GM12878 (cell line): ENCODE measurements around the gene RNASEH2A. TPM values are rescaled to one million over a fixed set of nuclear protein-coding genes. Genes with fewer than 3 reads are reported as not detected.
A peak's percentile ranks its signal among the peaks of the same experiment; 100 is the strongest.

Experiments
- ATAC-seq: fragments of 200-7000 bp; cut with Tn5 transposase; 3 replicates; pipeline ENCODE4 v1.9.1; 2020; ENCODE audit warnings: mild to moderate bottlenecking, moderate library complexity
- BruUV-seq: library from RNA; stranded (reverse); fragments of 400-500 nt; replicated peaks from 2 replicates; lab custom pipeline; 2021; lab: Mats Ljungman, UMichigan
- CTCF ChIA-PET: fragments of 300-600 bp; sonication (Branson Sonifier 250); formaldehyde crosslinking; extraction: SDS; loops from one replicate; lab custom pipeline; 2021; ENCODE audit warnings: inconsistent platforms; lab: Yijun Ruan, JAX
- POLR2A ChIA-PET: fragments of 350-600 bp; formaldehyde crosslinking; extraction: SDS; loops from one replicate; lab custom pipeline; 2021; ENCODE audit warnings: inconsistent platforms; lab: Charles Lee
- RAD21 ChIA-PET: fragments of 300-600 bp; sonication (Branson Sonifier 250); formaldehyde crosslinking; loops from one replicate; lab custom pipeline; 2023; ENCODE audit warnings: antibody characterized with exemption; ENCODE audit not compliant: unreplicated experiment; lab: Charles Lee
- SMC1A ChIA-PET: fragments of 300-600 bp; sonication (Branson Sonifier 250); formaldehyde crosslinking; loops from one replicate; lab custom pipeline; 2023; ENCODE audit not compliant: unreplicated experiment, uncharacterized antibody; lab: Charles Lee
- DNase-seq: peaks from one replicate; pipeline ENCODE4 v3.0.0-alpha.2; 2011; ENCODE audit warnings: low read depth, low spot score
- FAIRE-seq: peaks from 3 replicates; lab custom pipeline; 2011; peaks lifted over from hg19 to GRCh38; lab: Jason Lieb, UNC
- H2AFZ ChIP-seq: 2 replicates; pipeline ENCODE4 v1.6.0; 2011; ENCODE audit warnings: low read depth, low read length, control low read depth; ENCODE audit not compliant: control insufficient read depth
- H3K27ac ChIP-seq: 2 replicates; pipeline ENCODE4 v1.5.1; 2011; ENCODE audit warnings: control low read depth; ENCODE audit not compliant: control insufficient read depth, insufficient read depth
- H3K27me3 ChIP-seq, 2 experiments: replicated peaks in 1 of 2; 2 replicates each; pipeline versions ENCODE4 v1.6.0 to v1.6.1; 2011; ENCODE audit warnings: low read length in 1 of 2; ENCODE audit not compliant: control insufficient read depth in 2 of 2, insufficient read depth in 2 of 2
- H3K36me3 ChIP-seq, 2 experiments: 2 replicates each; pipeline ENCODE4 v1.5.1; 2011; ENCODE audit warnings: low read length in 1 of 2; ENCODE audit not compliant: control insufficient read depth in 2 of 2, insufficient read depth in 2 of 2
- H3K4me1 ChIP-seq: 2 replicates; pipeline ENCODE4 v1.6.1; 2011; ENCODE audit warnings: mild to moderate bottlenecking, low read length, moderate library complexity, mixed read lengths; ENCODE audit not compliant: control insufficient read depth, insufficient read depth
- H3K4me2 ChIP-seq: 2 replicates; pipeline ENCODE4 v1.6.0; 2011; ENCODE audit warnings: control low read depth; ENCODE audit not compliant: control insufficient read depth, insufficient read depth
- H3K4me3 ChIP-seq: fragments of 200-600 bp; sonication (generic); 2 replicates; pipeline ENCODE4 v1.5.1; 2016
- H3K79me2 ChIP-seq: 2 replicates; pipeline ENCODE4 v1.6.0; 2011; ENCODE audit warnings: low read length; ENCODE audit not compliant: control insufficient read depth, insufficient read depth
- H3K9ac ChIP-seq: 2 replicates; pipeline ENCODE4 v1.8.0; 2011; ENCODE audit warnings: low read length, control low read depth, mixed read lengths; ENCODE audit not compliant: control insufficient read depth, insufficient read depth
- H3K9me3 ChIP-seq: replicated peaks from 3 replicates; pipeline ENCODE4 v1.5.1; 2011; ENCODE audit warnings: mild to moderate bottlenecking, low read length; ENCODE audit not compliant: control insufficient read depth, insufficient read depth
- H4K20me1 ChIP-seq: 2 replicates; pipeline ENCODE4 v1.6.0; 2011; ENCODE audit not compliant: control insufficient read depth, insufficient read depth
- EGR1 ChIP-seq, 2 experiments: IDR thresholded peaks; 1 replicate in 1 of 2; 2 replicates in 1 of 2; pipeline ENCODE4 v1.6.1; 2011 to 2012; ENCODE audit warnings: low read depth in 2 of 2, low read length in 2 of 2, borderline replicate concordance in 1 of 2, mild to moderate bottlenecking in 1 of 2, moderate library complexity in 1 of 2
- FOXK2 ChIP-seq: fragments of 450-650 bp; IDR thresholded peaks from 2 replicates; pipeline ENCODE4 v1.6.1; 2017; ENCODE audit warnings: mild to moderate bottlenecking, moderate library complexity
- JUNB ChIP-seq: IDR thresholded peaks from 2 replicates; pipeline ENCODE4 v1.6.1; 2016; ENCODE audit warnings: antibody characterized with exemption, mild to moderate bottlenecking
- LARP7 ChIP-seq: fragments of 450-650 bp; IDR thresholded peaks from 2 replicates; pipeline ENCODE4 v1.6.1; 2017; ENCODE audit warnings: mild to moderate bottlenecking
- MXI1 ChIP-seq: fragments of 150-350 bp; IDR thresholded peaks from 2 replicates; pipeline ENCODE4 v1.6.1; 2011; ENCODE audit warnings: low read depth, mild to moderate bottlenecking, inconsistent platforms, low read length, improper control_type of control experiment
- PAX8 ChIP-seq: fragments of 450-650 bp; IDR thresholded peaks from 2 replicates; pipeline ENCODE4 v1.6.1; 2017; ENCODE audit warnings: mild to moderate bottlenecking, moderate library complexity
- POLR2A ChIP-seq: IDR thresholded peaks from 2 replicates; pipeline ENCODE4 v1.6.1; 2011; ENCODE audit warnings: low read depth, mild to moderate bottlenecking, low read length
- POLR2AphosphoS5 ChIP-seq: IDR thresholded peaks from 2 replicates; pipeline ENCODE4 v1.6.1; 2011; ENCODE audit warnings: mild to moderate bottlenecking, low read length, inconsistent platforms
- RUNX3 ChIP-seq: IDR thresholded peaks from 2 replicates; pipeline ENCODE4 v1.6.1; 2012; ENCODE audit warnings: low read length, inconsistent platforms
- SREBF1 ChIP-seq: IDR thresholded peaks from 2 replicates; pipeline ENCODE4 v1.6.1; 2012; ENCODE audit warnings: mild to moderate bottlenecking, low read length
- SRF ChIP-seq, 2 experiments: IDR thresholded peaks; 2 replicates each; pipeline ENCODE4 v1.6.1; 2011; ENCODE audit warnings: low read depth in 2 of 2, low read length in 2 of 2, mild to moderate bottlenecking in 1 of 2, moderate library complexity in 1 of 2
- STAT1 ChIP-seq: fragments of 450-650 bp; conservative IDR thresholded peaks from 2 replicates; pipeline ENCODE4 v1.6.1; 2014; ENCODE audit warnings: antibody characterized with exemption, mild to moderate bottlenecking
- TAF1 ChIP-seq: IDR thresholded peaks from 2 replicates; pipeline ENCODE4 v1.6.1; 2011; ENCODE audit warnings: mild to moderate bottlenecking, low read depth, low read length, borderline replicate concordance
- TBL1XR1 ChIP-seq: IDR thresholded peaks from 2 replicates; pipeline ENCODE4 v1.6.1; 2012; ENCODE audit warnings: low read depth, low read length, improper control_type of control experiment
- TCF12 ChIP-seq: IDR thresholded peaks from 2 replicates; pipeline ENCODE4 v1.6.1; 2011; ENCODE audit warnings: low read depth, mild to moderate bottlenecking, low read length
- TCF7 ChIP-seq: IDR thresholded peaks from 2 replicates; pipeline ENCODE4 v1.6.1; 2014; ENCODE audit warnings: antibody characterized with exemption, borderline replicate concordance
- WGBS: methylation state at CpG from one replicate; pipeline ENCODE4 v1.1.6; 2016; ENCODE audit warnings: low lambda C conversion rate; ENCODE audit not compliant: insufficient replicate concordance, insufficient coverage; ENCODE audit errors: missing lambda C conversion rate; 5-methylcytosine and 5-hydroxymethylcytosine counted together
- in situ Hi-C: fragments of 300-500 bp; cut with MboI; formaldehyde crosslinking; loops from 9 replicates; pipeline ENCODE4 v1.14.3; 2018; ENCODE audit warnings: mixed read lengths
- intact Hi-C: fragments of 100-400 bp; cut with micrococcal nuclease; formaldehyde crosslinking; loops from one replicate; pipeline ENCODE4 v1.14.2; 2022; ENCODE audit not compliant: unreplicated experiment
- polyA plus RNA-seq, 11 experiments: library from polyadenylated mRNA; depleted of rRNA in 4 of 11; unstranded in 6 of 11; stranded (reverse) in 5 of 11; fragments of >200 nt; fragmentation: Nextera tagmentation in 4 of 11; fragmentation: Illumina TruSeq in 1 of 11; extraction: Ambion mirVana in 4 of 11; extraction: Trizol in 1 of 11; gene quantifications; 1 replicate in 1 of 11; 2 replicates in 10 of 11; pipeline versions ENCODE4 v1.2.1 to v1.2.3, GENCODE V29; 2011 to 2016; ENCODE audit warnings: inconsistent platforms in 2 of 11, missing spikeins in 2 of 11, low read depth in 1 of 11
- total RNA-seq, 4 experiments: library from RNA; depleted of rRNA in 3 of 4; stranded (reverse); fragments of >200 nt in 3 of 4; fragmentation: Illumina TruSeq in 1 of 4; extraction: Trizol in 1 of 4; gene quantifications; 2 replicates each; pipeline versions ENCODE4 v1.2.1 to v1.2.3, GENCODE V29; 2013 to 2021
- TF ChIP-seq, protein P1 (sequence below): fragments of 450-650 bp; IDR thresholded peaks from 2 replicates; pipeline ENCODE4 v1.6.1; 2017; ENCODE audit warnings: mild to moderate bottlenecking, moderate library complexity
- TF ChIP-seq, protein P2 (sequence below): IDR thresholded peaks from 2 replicates; pipeline ENCODE4 v1.6.1; 2012; ENCODE audit warnings: low read depth, low read length, improper control_type of control experiment

Gene RNASEH2A
- total and polyA plus RNA-seq, 10 of the 15 experiments (the other 5 are each of a cell fraction or from before 2014, with no cell fraction given), result 17.4 to 103 (median 40.4) TPM

DNA sequence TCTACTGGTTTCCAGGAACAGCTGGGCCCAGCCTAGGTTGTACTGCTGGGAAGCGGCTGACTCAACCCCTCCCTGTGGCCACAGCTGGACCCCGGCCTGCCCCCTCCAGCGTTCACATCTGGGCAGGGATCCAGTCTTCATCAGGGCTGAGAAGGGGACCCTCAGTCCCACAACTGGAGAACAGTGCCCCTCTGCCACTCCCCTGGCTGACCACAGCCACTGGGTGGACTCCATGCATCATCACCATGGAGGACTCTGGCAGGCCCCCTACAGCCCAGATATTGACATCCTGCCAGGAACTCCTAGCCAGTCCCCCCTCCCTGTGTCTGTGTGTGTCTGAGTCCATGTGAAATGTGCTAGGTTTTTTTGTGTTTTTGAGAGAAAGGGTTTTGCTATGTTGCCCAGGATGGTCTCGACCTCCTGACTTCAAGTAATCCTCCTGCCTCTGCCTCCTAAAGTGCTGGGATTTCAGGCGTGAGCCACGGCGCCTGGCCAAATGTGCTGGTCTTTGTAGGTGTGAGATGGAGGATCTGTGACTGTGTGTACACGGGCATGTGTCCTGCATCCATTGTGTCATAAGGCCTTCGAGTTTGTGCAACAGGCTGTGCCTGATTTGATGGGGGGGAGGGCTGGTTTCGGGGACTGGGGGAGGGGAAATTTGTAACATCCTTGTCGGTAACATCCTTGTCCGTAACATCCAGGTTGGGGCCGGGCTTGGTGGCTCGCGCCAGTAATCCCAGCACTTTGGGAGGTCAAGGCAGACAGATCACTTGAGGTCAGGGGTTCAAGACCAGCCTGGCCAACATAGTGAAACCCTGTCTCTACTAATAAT is 27.0 kb upstream of the RNASEH2A start:
- Histone ChIP-seq H3K27ac (peak overlapping the region; percentile 91), H3K4me3 (peak overlapping the region; percentile 76)
- 58% methylated on average over 15 of the region's 15 CpGs for WGBS
- TF ChIP-seq LARP7 (0 out of 2 replicates have a peak, but pooled peaks have one; percentile 46), FOXK2 (no peak), SRF (IDR thresholded peaks at IDR 0.05; ENCODE audit: low read depth in 2 of 2, low read length in 2 of 2) (no peak), POLR2A (peak; percentile 58; the same call in 1 of the 2 replicates), POLR2AphosphoS5 (no peak), STAT1 (no peak), TAF1 (no peak), TCF12 (peak; percentile 62; the same call in 1 of the 2 replicates), EGR1 (IDR thresholded peaks at IDR 0.05; ENCODE audit: borderline replicate concordance in 1 of 2, low read depth in 2 of 2, low read length in 2 of 2) (0 out of 3 replicates have a peak, but pooled peaks of 1 of the 2 experiments have one; percentile 25), RUNX3 (no peak), MXI1 (no peak), JUNB (no peak), TBL1XR1 (no peak), SREBF1 (no peak), TCF7 (no peak), PAX8 (no peak)
- TF ChIP-seq, protein P1, sequence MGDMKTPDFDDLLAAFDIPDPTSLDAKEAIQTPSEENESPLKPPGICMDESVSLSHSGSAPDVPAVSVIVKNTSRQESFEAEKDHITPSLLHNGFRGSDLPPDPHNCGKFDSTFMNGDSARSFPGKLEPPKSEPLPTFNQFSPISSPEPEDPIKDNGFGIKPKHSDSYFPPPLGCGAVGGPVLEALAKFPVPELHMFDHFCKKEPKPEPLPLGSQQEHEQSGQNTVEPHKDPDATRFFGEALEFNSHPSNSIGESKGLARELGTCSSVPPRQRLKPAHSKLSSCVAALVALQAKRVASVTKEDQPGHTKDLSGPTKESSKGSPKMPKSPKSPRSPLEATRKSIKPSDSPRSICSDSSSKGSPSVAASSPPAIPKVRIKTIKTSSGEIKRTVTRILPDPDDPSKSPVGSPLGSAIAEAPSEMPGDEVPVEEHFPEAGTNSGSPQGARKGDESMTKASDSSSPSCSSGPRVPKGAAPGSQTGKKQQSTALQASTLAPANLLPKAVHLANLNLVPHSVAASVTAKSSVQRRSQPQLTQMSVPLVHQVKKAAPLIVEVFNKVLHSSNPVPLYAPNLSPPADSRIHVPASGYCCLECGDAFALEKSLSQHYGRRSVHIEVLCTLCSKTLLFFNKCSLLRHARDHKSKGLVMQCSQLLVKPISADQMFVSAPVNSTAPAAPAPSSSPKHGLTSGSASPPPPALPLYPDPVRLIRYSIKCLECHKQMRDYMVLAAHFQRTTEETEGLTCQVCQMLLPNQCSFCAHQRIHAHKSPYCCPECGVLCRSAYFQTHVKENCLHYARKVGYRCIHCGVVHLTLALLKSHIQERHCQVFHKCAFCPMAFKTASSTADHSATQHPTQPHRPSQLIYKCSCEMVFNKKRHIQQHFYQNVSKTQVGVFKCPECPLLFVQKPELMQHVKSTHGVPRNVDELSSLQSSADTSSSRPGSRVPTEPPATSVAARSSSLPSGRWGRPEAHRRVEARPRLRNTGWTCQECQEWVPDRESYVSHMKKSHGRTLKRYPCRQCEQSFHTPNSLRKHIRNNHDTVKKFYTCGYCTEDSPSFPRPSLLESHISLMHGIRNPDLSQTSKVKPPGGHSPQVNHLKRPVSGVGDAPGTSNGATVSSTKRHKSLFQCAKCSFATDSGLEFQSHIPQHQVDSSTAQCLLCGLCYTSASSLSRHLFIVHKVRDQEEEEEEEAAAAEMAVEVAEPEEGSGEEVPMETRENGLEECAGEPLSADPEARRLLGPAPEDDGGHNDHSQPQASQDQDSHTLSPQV, result no peak
- TF ChIP-seq, protein P2, sequence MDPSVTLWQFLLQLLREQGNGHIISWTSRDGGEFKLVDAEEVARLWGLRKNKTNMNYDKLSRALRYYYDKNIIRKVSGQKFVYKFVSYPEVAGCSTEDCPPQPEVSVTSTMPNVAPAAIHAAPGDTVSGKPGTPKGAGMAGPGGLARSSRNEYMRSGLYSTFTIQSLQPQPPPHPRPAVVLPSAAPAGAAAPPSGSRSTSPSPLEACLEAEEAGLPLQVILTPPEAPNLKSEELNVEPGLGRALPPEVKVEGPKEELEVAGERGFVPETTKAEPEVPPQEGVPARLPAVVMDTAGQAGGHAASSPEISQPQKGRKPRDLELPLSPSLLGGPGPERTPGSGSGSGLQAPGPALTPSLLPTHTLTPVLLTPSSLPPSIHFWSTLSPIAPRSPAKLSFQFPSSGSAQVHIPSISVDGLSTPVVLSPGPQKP, result no peak

More for the DNA sequence above, 27.0 kb upstream of the RNASEH2A start:
- H3K4me1 ChIP-seq, result peaks cover 45% of the 10 kb centered on the region
- FAIRE-seq, result no peak
- intact Hi-C loops, result no loop called here
- RAD21 ChIA-PET, result interaction anchor here (1.3 to 4.8 kb wide), 4 partner anchors 8 to 112 kb away, joined by 3 to 303 read pairs (median 31); partner anchors contain the start of genes GCDH and JUNB
- H2AFZ ChIP-seq, result peak overlapping the region; percentile 78; the same call in 1 of the 2 replicates
- H3K4me2 ChIP-seq, result peak overlapping the region; percentile 99
- in situ Hi-C loops, result no loop called here
- H3K36me3 ChIP-seq, result no peaks in the 10 kb centered on the region
- ATAC-seq, result peak; percentile 4; the same call in 1 of the 3 replicates
- H3K27me3 ChIP-seq, result no peaks in the 10 kb centered on the region
- DNase-seq, result no peak
- BruUV-seq, result no TSS peak
- SMC1A ChIA-PET, result interaction anchor here (1.0 to 8.4 kb wide), 6 partner anchors 8 to 186 kb away, joined by 3 to 240 read pairs (median 11); partner anchors contain the start of gene JUNB
- peak overlapping the region; percentile 94 for H3K9ac ChIP-seq
- H3K9me3 ChIP-seq, result no peaks in the 10 kb centered on the region
- peaks cover 9% of the 10 kb centered on the region for H3K79me2 ChIP-seq
- POLR2A ChIA-PET, result interaction anchor here (1.6 to 9.3 kb wide), 3 partner anchors 9 to 21 kb away, joined by 6 to 303 read pairs (median 66); partner anchors contain the start of gene JUNB
- no peaks in the 10 kb centered on the region for H4K20me1 ChIP-seq
- CTCF ChIA-PET, result interaction anchor here (1.3 to 12.1 kb wide), 7 partner anchors 8 to 68 kb away, joined by 4 to 537 read pairs (median 18); partner anchors contain the start of genes JUNB, PRDX2, RNASEH2A and THSD8
